GM21717 (cell line): ENCODE results near the gene SLC5A3.

Experiments used
- ATAC-seq: cut with Tn5 transposase; IDR thresholded peaks from one replicate; pipeline ENCODE4 v1.9.1; 2021; ENCODE audit warnings: mild to moderate bottlenecking, moderate library complexity; ENCODE audit not compliant: unreplicated experiment

SLC5A3 gene

GRCh38 chr21:34073032-34073748, at the start of gene SLC5A3, which contains the start of gene MRPS6:
Gene SLC5A3 (plus strand): TSS chr21:34073578. CDS start chr21:34095199, 21,621 bp downstream.
Gene MRPS6 (plus strand): TSS chr21:34073578. CDS start chr21:34073701, 123 bp downstream.
- peak; percentile 61 for ATAC-seq

- ATAC-seq: no peak
These were observed 49.5 kb upstream of the SLC5A3 start for GRCh38 chr21:34023691-34024373.

- ATAC-seq: no peak
These were observed 49.0 kb upstream of the SLC5A3 start for GRCh38 chr21:34024374-34024693.

GRCh38 chr21:34027721-34028461, 45.5 kb upstream of the SLC5A3 start:
- no peak for ATAC-seq

GRCh38 chr21:34029743-34030528, 43.4 kb upstream of the SLC5A3 start:
- peak; percentile 54 for ATAC-seq

- ATAC-seq: no peak
These were observed 41.5 kb upstream of the SLC5A3 start for GRCh38 chr21:34031835-34032370.

GRCh38 chr21:34034369-34035014, 38.9 kb upstream of the SLC5A3 start:
- no peak for ATAC-seq

GRCh38 chr21:34035619-34036354, 37.6 kb upstream of the SLC5A3 start:
- no peak for ATAC-seq

GRCh38 chr21:34037009-34037795, 36.2 kb upstream of the SLC5A3 start:
- no peak for ATAC-seq

- no peak for ATAC-seq
These were observed 33.5 kb upstream of the SLC5A3 start for GRCh38 chr21:34039678-34040382.

- no peak for ATAC-seq
These were observed 30.6 kb upstream of the SLC5A3 start for GRCh38 chr21:34042735-34043134.

- no peak for ATAC-seq
These were observed 30.0 kb upstream of the SLC5A3 start for GRCh38 chr21:34043333-34043732.

GRCh38 chr21:34046917-34047316, 26.5 kb upstream of the SLC5A3 start:
- ATAC-seq: no peak

GRCh38 chr21:34047835-34048234, 25.5 kb upstream of the SLC5A3 start:
- no peak for ATAC-seq

GRCh38 chr21:34052171-34052570, 21.2 kb upstream of the SLC5A3 start:
- ATAC-seq: no peak

GRCh38 chr21:34054259-34054658, 19.1 kb upstream of the SLC5A3 start:
- no peak for ATAC-seq

- ATAC-seq: no peak
These were observed 17.8 kb upstream of the SLC5A3 start for GRCh38 chr21:34055615-34056014.

- ATAC-seq: no peak
These were observed 11.4 kb upstream of the SLC5A3 start for GRCh38 chr21:34061983-34062382.
